ENCODE results near the gene VSTM2B.

DNA sequence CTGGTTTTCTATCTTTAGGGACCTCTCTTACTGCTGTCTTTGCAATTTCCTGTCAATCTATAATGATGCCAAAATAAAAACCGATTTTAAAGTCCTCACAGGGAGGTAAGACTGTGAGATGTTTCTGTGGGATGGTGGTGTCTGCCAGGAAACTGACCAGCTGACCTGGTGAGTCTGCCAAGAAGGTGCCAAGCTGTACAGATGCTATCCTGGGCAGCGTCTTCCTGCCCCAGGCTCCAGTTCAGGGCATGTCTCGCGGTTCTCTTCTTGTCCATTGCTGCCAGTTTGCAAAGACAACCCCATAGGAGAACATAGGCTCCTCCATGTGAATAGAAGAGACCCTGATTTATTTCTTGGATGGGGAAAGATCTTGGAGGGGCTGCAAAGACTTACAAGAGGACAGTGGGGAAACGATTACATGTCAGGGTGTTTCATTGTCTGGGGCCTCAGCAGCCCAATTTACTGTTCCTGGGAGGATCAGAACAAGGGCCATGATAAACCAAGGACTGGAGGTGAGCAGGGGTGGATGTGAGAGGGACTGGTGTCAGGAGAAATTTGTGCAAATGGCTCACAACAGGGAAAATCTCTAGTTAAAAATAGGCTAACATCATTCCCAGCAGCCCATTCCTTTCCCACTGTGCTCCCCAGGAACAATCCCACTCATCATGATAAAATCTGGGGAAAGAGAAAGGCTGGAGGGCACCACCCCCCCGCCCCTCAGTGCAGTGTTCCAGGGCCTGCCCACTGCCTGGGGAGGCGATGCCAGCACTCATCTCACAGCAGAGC is 42.7 kb upstream of the VSTM2B start:
- TF ChIP-seq CTCF (conservative IDR thresholded peaks at IDR 0.05; ENCODE audit: low read depth, low read length): no peak
- no peak for TF ChIP-seq BHLHE40 (IDR thresholded peaks at IDR 0.05; ENCODE audit: low read depth, low read length)
- TF ChIP-seq SMC3 (IDR thresholded peaks at IDR 0.05; ENCODE audit: low read depth, low read length): no peak
- TF ChIP-seq MXI1 (IDR thresholded peaks at IDR 0.05; ENCODE audit: borderline replicate concordance, low read depth, low read length): no peak
- TF ChIP-seq POLR2A (IDR thresholded peaks at IDR 0.05; ENCODE audit: low read depth, low read length): no peak
- no peak for TF ChIP-seq MAZ (IDR thresholded peaks at IDR 0.05; ENCODE audit: borderline replicate concordance, low read depth, low read length)
- no peak for TF ChIP-seq USF2 (IDR thresholded peaks at IDR 0.05; ENCODE audit: low read depth, low read length)
- TF ChIP-seq RAD21 (IDR thresholded peaks at IDR 0.05; ENCODE audit: low read length): no peak
- no peak for TF ChIP-seq CEBPB (IDR thresholded peaks at IDR 0.05; ENCODE audit: low read depth, low read length)

All from IMR-90 (cell line).